GM18861 (cell line): ENCODE measurements around the gene PLEKHA7.

Experiments used
- ATAC-seq: cut with Tn5 transposase; IDR thresholded peaks from one replicate; pipeline ENCODE4 v1.9.1; 2021; ENCODE audit not compliant: unreplicated experiment

Gene PLEKHA7

GRCh38 chr11:16744128-16744725, 270.0 kb downstream of the PLEKHA7 start:
- no peak for ATAC-seq

DNA sequence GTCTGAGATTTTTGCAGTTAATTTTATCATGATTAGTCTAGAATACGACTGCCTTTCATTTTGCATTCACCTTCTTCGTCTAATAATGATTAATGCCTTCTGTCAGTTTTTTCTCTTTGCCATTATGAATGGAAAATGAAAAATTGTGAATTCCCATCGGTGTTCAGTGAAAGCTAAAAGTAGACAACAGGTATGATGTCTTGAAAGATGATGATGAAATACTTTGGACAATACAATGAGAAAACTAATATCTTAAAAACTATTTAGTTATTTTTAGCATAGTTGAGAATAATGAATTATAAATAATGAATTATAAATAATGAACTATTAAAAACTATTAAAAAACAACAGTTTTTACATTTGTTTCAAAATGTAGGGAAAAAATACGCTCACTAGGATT, 270.7 kb downstream of the PLEKHA7 start:
- ATAC-seq, result no peak

DNA sequence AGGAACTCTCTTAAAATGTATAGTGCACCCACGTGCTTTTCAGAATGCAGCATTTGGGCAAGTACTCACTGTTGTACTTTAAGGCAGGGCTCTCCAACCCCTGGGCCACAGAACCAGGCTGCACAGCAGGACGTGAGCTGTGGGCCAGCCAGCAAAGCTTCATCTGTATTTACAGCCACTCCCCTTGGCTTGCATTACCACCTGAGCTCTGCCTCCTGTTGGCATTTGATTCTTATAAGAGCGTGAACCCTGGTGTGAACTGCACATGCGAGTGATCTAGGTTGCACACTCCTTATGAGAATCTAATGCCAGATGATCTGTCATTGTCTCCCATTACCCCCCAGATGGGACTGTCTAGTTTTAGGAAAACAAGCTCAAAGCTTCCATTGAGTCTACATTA, 272.7 kb downstream of the PLEKHA7 start:
- ATAC-seq, result no peak

- ATAC-seq, result no peak
Measured at GRCh38 chr11:16738947-16739815, 275.0 kb downstream of the PLEKHA7 start.

DNA sequence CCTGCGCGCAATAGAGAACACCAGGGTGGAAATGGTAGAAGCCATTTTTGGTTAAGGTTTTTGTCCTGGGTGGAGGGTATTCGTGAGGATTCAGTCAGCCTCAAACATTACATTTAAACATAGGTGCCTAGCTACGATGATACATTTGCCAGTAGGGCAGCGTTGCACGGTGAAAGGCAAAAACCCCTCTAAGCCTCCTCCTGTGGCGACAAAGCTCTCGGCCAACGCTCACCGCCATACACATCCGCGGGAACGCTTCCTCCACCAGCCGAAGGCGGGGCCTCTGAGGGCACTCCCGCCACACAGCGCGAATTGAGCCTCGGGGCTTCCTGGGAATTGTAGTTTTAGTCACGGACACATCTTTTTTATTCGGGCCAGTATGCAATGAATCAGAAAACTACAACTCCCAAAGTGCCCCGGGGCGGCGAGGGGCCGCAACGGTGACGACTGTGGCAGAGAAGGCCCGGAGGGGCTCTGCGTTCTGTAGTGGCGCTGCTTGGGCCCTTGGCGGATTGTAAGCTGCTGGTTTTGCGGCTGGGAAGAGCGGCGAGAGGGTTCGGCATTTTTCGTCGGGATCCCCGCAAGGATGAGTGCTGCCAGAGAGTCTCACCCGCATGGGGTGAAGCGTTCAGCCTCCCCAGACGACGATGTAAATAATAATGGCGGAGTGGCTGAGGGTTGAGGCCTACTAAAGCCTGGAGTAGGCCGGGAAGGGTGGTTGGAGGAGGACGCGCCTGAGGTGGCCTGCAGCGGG, 275.8 kb downstream of the PLEKHA7 start, which contains the start of gene C11orf58:
C11orf58 (plus strand) TSS at position 455 of the 754 bp plus-strand sequence; CDS start at position 587, 132 bp downstream.
- peak; percentile 99 for ATAC-seq

DNA sequence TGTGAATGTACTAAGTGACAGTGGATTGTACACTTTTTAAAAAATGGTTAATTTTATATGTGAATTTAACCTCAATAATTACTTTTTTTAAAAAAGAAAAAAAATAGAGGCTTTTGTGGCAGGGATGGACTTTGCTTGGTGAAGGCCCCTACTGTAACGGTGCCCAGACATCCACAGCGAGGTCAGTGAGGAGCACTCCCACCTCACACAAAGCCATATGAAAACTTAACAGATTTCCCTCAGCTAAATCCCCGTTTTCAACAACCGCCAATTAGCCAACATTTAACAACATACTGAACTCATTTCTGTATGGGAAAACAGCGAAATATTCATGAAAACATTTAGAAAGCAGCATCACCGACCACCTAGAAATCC, 276.4 kb downstream of the PLEKHA7 start:
- no peak for ATAC-seq
